PC-3 (cell line): ENCODE data around the gene SFTPB.

Source experiments
- EZH2 ChIP-seq: fragments of 300-600 bp; sonication (generic); IDR thresholded peaks from one replicate; pipeline ENCODE4 v1.6.1; 2017; ENCODE audit warnings: antibody characterized with exemption, mild to moderate bottlenecking, low read length; ENCODE audit not compliant: unreplicated experiment
- EZH2phosphoT487 ChIP-seq: fragments of 300-600 bp; sonication (generic); IDR thresholded peaks from 2 replicates; pipeline ENCODE4 v1.6.1; 2018; ENCODE audit warnings: mild to moderate bottlenecking, antibody characterized with exemption, low read length, borderline replicate concordance
- TF ChIP-seq, protein P1 (sequence below): fragments of 300-600 bp; sonication (generic); conservative IDR thresholded peaks from 2 replicates; pipeline ENCODE4 v1.5.1; 2017; ENCODE audit warnings: antibody characterized with exemption, low read depth, mild to moderate bottlenecking, low read length

DNA sequence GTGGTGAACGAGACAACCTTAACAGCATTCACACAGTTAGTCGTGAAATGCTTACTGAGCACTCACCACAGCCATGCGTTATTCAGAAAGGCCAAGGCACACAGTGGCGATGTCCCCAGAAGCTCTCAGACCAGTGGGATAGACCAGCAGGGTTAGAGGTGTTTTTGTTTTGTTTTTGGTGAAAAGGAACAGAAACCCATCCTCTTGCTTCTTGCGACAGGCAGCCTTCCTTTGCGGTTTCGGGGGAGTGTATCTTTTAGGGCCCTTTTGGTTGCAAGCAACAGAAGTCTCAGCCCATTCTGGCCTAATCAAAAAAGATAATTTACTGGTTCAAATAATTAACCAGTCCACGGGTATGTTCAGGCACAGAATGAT is 30.9 kb upstream of the SFTPB start:
- no peak for TF ChIP-seq EZH2
- TF ChIP-seq, protein P1, sequence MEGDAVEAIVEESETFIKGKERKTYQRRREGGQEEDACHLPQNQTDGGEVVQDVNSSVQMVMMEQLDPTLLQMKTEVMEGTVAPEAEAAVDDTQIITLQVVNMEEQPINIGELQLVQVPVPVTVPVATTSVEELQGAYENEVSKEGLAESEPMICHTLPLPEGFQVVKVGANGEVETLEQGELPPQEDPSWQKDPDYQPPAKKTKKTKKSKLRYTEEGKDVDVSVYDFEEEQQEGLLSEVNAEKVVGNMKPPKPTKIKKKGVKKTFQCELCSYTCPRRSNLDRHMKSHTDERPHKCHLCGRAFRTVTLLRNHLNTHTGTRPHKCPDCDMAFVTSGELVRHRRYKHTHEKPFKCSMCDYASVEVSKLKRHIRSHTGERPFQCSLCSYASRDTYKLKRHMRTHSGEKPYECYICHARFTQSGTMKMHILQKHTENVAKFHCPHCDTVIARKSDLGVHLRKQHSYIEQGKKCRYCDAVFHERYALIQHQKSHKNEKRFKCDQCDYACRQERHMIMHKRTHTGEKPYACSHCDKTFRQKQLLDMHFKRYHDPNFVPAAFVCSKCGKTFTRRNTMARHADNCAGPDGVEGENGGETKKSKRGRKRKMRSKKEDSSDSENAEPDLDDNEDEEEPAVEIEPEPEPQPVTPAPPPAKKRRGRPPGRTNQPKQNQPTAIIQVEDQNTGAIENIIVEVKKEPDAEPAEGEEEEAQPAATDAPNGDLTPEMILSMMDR = no peak
- no peak for TF ChIP-seq EZH2phosphoT487
